Cerebellar nuclear complex (tissue), 1 donor: ENCODE results near the gene AKAP13.
A peak's percentile ranks its signal among the peaks of the same experiment; 100 is the strongest.
"Not testable (repeated sequence)": the region's sequence is repeated elsewhere in the genome, so short reads cannot be mapped to it uniquely, and the experiment has no call there.

Experiments
- DNase-seq, 2 experiments: peaks; one replicate each; lab custom pipeline; 2025; lab: John Stamatoyannopoulos, UW

Gene AKAP13

DNA sequence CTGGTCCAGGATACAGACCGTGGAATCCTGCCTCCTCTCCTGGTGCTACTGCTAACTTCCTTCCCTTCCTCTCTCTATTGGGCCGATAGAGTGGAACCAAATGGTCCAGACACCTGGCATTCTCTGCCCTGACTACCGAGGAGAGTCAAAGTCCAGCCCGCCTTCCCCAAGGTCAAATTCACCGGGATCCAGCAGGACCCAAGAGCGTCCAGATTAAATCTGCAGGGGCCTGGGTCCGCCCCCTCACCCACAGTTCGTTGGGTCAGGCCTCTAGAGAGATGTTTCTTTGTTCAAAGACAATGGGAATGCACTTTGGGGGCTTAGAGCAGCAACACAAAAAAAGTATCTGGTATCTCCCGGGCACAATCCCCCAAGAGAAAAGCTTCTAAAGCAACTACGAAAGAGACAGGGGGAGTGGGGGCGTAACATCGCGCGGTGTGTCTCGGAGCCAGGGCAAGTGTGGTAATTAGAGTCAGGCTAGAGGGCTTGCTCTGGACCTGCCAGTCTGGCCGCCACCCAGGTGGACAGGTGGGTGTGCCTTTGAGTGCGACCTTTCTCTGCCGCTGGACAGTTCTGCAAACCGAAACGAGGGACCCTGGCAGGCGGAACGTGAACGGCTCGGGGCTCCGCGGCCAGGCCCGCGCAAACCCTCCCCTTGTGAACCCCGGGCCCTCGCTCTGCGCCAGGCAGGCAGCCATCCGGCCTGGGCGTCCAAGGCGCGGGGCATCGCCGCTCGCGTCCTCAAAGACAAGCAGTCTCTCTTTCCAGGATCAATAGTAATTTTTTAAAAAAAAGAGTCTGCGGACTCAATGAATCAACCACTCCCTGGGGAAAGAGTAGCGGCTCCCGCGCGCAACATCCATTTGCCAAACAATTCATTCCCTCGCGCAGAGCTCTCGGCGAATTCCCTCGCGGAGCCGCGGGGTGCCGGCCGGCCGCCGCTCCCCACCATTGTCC is 413.5 kb downstream of the AKAP13 start:
- DNase-seq, result no peak

GRCh38 chr15:85794598-85795336 is 414.4 kb downstream of the AKAP13 start, which contains the start of gene KLHL25:
KLHL25 (minus strand) TSS chr15:85794925; CDS start chr15:85769810, 25,115 bp downstream.
- peak; percentile 58 to 83 for DNase-seq

GRCh38 chr15:85795337-85796305 is 415.2 kb downstream of the AKAP13 start:
- DNase-seq, result no peak

- not testable (repeated sequence) for DNase-seq
These were observed 416.0 kb downstream of the AKAP13 start for GRCh38 chr15:85796371-85796770.
